ENCODE measurements around the gene C2CD4A. TPM values are rescaled to one million over a fixed set of nuclear protein-coding genes. Genes with fewer than 3 reads are reported as not detected.

The C2CD4A gene
- total and polyA plus RNA-seq, 10 donors, result 0.04 to 0.08 (median 0.06) TPM; not detected in 7

DNA sequence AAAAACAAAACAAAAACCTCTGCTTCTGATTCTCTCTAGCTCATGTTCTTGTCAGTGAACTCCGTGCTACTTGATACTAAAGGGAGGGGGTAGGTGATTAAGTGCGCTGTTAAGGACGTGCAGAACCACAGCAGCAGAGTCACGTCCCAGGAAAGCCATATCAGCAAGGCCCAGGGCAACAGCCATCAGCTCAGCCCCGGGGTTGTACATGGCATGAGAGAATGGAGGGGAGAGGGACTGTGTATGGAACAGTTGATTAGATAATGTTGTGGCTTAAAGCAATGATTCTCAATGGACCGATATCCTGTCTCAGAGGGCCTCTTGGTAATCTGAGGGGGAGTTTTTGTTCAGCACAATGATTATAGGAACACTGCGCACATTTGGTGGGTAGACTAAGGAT is 27.6 kb downstream of the C2CD4A start:
- peaks cover 0 to 15% (median 0%) of the 10 kb centered on the region in 7 donors for H3K27me3 ChIP-seq (replicated peaks in 1 of 7)
- 67 to 85% (median 82%) methylated on average over 7 of the region's 7 CpGs for WGBS, 5 donors
- no peak for DNase-seq
- H3K4me1 ChIP-seq, result no peaks in the 10 kb centered on the region
- intact Hi-C loops (cut with DNase I; ENCODE audit: low total_unique reads), result no loop called here
- H3K36me3 ChIP-seq, result no peaks in the 10 kb centered on the region
- no peak overlapping the region for H3K27ac ChIP-seq
- H3K4me3 ChIP-seq, result no peak overlapping the region
- no peaks in the 10 kb centered on the region for H3K9me3 ChIP-seq
- TF ChIP-seq POLR2AphosphoS5 (IDR thresholded peaks at IDR 0.05), result no peak
- TF ChIP-seq, protein P1, sequence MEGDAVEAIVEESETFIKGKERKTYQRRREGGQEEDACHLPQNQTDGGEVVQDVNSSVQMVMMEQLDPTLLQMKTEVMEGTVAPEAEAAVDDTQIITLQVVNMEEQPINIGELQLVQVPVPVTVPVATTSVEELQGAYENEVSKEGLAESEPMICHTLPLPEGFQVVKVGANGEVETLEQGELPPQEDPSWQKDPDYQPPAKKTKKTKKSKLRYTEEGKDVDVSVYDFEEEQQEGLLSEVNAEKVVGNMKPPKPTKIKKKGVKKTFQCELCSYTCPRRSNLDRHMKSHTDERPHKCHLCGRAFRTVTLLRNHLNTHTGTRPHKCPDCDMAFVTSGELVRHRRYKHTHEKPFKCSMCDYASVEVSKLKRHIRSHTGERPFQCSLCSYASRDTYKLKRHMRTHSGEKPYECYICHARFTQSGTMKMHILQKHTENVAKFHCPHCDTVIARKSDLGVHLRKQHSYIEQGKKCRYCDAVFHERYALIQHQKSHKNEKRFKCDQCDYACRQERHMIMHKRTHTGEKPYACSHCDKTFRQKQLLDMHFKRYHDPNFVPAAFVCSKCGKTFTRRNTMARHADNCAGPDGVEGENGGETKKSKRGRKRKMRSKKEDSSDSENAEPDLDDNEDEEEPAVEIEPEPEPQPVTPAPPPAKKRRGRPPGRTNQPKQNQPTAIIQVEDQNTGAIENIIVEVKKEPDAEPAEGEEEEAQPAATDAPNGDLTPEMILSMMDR (IDR thresholded peaks at IDR 0.05 in 8 of 11, conservative IDR thresholded peaks at IDR 0.05 in 3 of 11), result no peak
- no peak for TF ChIP-seq POLR2A (IDR thresholded peaks at IDR 0.05)

DNA sequence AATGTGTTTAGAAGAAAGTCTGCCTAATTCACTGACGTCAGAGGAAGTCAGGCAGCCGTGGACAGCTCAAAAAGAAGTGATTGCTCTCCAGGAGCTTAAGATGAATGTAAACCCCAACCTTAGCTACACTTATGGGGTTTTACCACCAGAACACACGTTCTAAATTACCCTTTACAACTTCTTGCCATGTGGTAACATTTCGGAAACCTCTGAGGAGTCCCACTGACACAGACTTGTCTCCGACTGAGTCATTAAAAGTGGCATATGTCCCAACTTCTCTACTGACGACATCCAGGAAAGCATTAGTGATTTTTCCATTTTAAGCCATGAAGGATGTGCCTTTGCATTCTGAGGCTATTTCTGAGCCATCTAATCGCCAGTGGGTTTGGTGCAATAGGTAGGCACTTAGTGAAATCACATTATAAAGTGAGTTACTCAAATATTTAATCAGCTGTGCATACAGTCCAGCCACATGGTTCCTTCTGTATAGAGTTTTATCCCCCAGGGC is 32.4 kb downstream of the C2CD4A start:
- TF ChIP-seq POLR2A (IDR thresholded peaks at IDR 0.05) (no peak), POLR2AphosphoS5 (IDR thresholded peaks at IDR 0.05) (no peak)
- TF ChIP-seq, protein P1 (IDR thresholded peaks at IDR 0.05 in 8 of 11, conservative IDR thresholded peaks at IDR 0.05 in 3 of 11), result no peak
- no peak overlapping the region for H3K4me3 ChIP-seq
- intact Hi-C loops (cut with DNase I; ENCODE audit: low total_unique reads), result no loop called here
- WGBS, 5 donors, result 53 to 69% (median 64%) methylated on average over 7 of the region's 7 CpGs
- no peaks in the 10 kb centered on the region for H3K4me1 ChIP-seq
- no peaks in the 10 kb centered on the region for H3K36me3 ChIP-seq
- no peak overlapping the region for H3K27ac ChIP-seq
- no peaks in the 10 kb centered on the region for H3K9me3 ChIP-seq
- DNase-seq, result no peak
- H3K27me3 ChIP-seq (replicated peaks in 1 of 7), result peaks cover 0 to 15% (median 0%) of the 10 kb centered on the region in 7 donors

DNA sequence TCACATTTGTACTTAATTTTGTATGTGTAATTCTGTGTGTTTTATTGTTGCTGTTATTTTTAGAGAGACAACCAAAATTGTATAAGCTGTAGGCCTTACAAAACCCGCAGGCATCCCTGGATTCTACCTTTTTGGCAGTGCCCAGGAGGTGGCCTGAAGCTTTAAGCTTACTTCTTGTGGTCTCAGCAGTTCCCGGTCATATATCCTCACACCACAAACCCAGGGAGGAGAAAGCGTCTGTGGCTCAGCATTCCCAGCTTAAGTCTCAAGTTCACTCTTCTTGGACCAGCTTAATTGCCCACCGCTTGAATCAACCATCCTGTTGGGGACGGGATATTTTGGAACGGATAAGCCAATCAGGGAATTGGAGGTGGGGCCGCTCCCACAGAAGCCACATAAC is 36.7 kb downstream of the C2CD4A start:
- H3K9me3 ChIP-seq, result no peaks in the 10 kb centered on the region
- intact Hi-C loops (cut with DNase I; ENCODE audit: low total_unique reads), result no loop called here
- H3K27ac ChIP-seq, result no peak overlapping the region
- H3K4me1 ChIP-seq, result no peaks in the 10 kb centered on the region
- H3K36me3 ChIP-seq, result no peaks in the 10 kb centered on the region
- peaks cover 0 to 5% (median 0%) of the 10 kb centered on the region in 7 donors for H3K27me3 ChIP-seq (replicated peaks in 1 of 7)
- DNase-seq, result no peak
- TF ChIP-seq, protein P1 (IDR thresholded peaks at IDR 0.05 in 8 of 11, conservative IDR thresholded peaks at IDR 0.05 in 3 of 11), result no peak
- TF ChIP-seq POLR2AphosphoS5 (IDR thresholded peaks at IDR 0.05), result no peak
- TF ChIP-seq POLR2A (IDR thresholded peaks at IDR 0.05), result no peak
- no peak overlapping the region for H3K4me3 ChIP-seq
- WGBS, 5 donors, result 88 to 96% (median 94%) methylated on average over 7 of the region's 7 CpGs

DNA sequence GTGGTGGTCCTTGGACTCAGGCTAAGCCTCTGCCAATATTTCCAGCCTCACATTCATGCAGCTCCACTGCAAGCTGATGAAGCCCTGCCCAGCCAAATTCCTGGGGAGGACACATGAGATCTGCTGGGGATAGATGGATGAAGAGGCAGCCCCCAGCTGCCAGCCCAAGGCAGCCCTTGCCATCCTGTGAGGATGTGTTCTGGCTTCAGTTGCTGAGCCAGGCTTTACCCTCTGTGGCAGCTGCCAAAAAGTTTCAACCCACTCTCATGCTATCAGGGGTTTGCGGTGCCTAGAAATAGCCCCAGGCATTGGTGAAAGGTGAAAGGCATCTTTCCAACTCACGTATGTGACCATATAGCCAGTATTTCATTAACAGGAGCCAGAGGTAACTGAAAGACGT is 37.6 kb downstream of the C2CD4A start:
- TF ChIP-seq, protein P1 (IDR thresholded peaks at IDR 0.05 in 8 of 11, conservative IDR thresholded peaks at IDR 0.05 in 3 of 11), result no peak
- TF ChIP-seq POLR2A (IDR thresholded peaks at IDR 0.05), result no peak
- TF ChIP-seq POLR2AphosphoS5 (IDR thresholded peaks at IDR 0.05), result no peak
- intact Hi-C loops (cut with DNase I; ENCODE audit: low total_unique reads), result no loop called here
- no peaks in the 10 kb centered on the region for H3K4me1 ChIP-seq
- DNase-seq, result no peak
- H3K27ac ChIP-seq, result no peak overlapping the region
- H3K36me3 ChIP-seq, result no peaks in the 10 kb centered on the region
- H3K27me3 ChIP-seq (replicated peaks in 1 of 7), result no peaks in the 10 kb centered on the region
- WGBS, 5 donors, result 54 to 82% (median 78%) methylated on average over 3 of the region's 3 CpGs
- H3K9me3 ChIP-seq, result no peaks in the 10 kb centered on the region
- H3K4me3 ChIP-seq, result no peak overlapping the region
